IMR-90 (cell line): Measurements from ENCODE around the gene TRAF7. TPM values are rescaled to one million over a fixed set of nuclear protein-coding genes. Genes with fewer than 3 reads are reported as not detected.

Experiments used
- ATAC-seq: fragments of 200-7000 bp; cut with Tn5 transposase; 2 replicates; pipeline ENCODE4 v1.9.1; 2020; ENCODE audit warnings: low read depth, mild to moderate bottlenecking, moderate library complexity
- BruUV-seq: library from RNA; stranded (reverse); fragments of 400-500 nt; replicated peaks from 2 replicates; lab custom pipeline; 2021; lab: Mats Ljungman, UMichigan
- CTCF ChIA-PET: fragments of 300-600 bp; formaldehyde crosslinking; extraction: SDS; loops from one replicate; lab custom pipeline; 2021; ENCODE audit warnings: antibody characterized with exemption; lab: Yijun Ruan, JAX
- POLR2A ChIA-PET: fragments of 300-600 bp; sonication (Branson Sonifier 250); formaldehyde crosslinking; loops from one replicate; lab custom pipeline; 2022; ENCODE audit warnings: antibody characterized with exemption; ENCODE audit not compliant: unreplicated experiment; lab: Charles Lee
- DNase-seq: peaks from one replicate; pipeline ENCODE4 v3.0.0; 2013
- H2AFZ ChIP-seq: replicated peaks from 2 replicates; pipeline ENCODE3; 2013; ENCODE audit warnings: low read length, mild to moderate bottlenecking; ENCODE audit not compliant: poor library complexity
- H2AK5ac ChIP-seq: 2 replicates; pipeline ENCODE4 v1.6.1; 2013; ENCODE audit warnings: low read depth, low read length, inconsistent platforms
- H2AK9ac ChIP-seq: replicated peaks from 2 replicates; pipeline ENCODE3; 2013; ENCODE audit warnings: mild to moderate bottlenecking, low read depth, low read length, moderate library complexity; ENCODE audit not compliant: poor library complexity
- H2BK120ac ChIP-seq: 2 replicates; pipeline ENCODE4 v1.6.1; 2013; ENCODE audit warnings: low read depth, low read length, inconsistent platforms
- H2BK15ac ChIP-seq: 3 replicates; pipeline ENCODE4 v1.6.1; 2013; ENCODE audit warnings: low read depth, low read length, inconsistent platforms
- H2BK20ac ChIP-seq: 2 replicates; pipeline ENCODE4 v1.6.1; 2013; ENCODE audit warnings: low read depth, mild to moderate bottlenecking, inconsistent platforms, low read length, moderate library complexity
- H2BK5ac ChIP-seq: 2 replicates; pipeline ENCODE4 v1.6.1; 2013; ENCODE audit warnings: mild to moderate bottlenecking, low read depth, low read length, inconsistent platforms; ENCODE audit not compliant: poor library complexity, severe bottlenecking
- H3K14ac ChIP-seq: replicated peaks from 2 replicates; pipeline ENCODE4 v1.6.1; 2013; ENCODE audit warnings: low read depth, low read length, inconsistent platforms
- H3K18ac ChIP-seq: 2 replicates; pipeline ENCODE4 v1.6.1; 2013; ENCODE audit warnings: low read depth, low read length, control low read depth
- H3K23ac ChIP-seq: 2 replicates; pipeline ENCODE4 v1.6.1; 2013; ENCODE audit warnings: low read depth, low read length, inconsistent platforms
- H3K27ac ChIP-seq: 2 replicates; pipeline ENCODE4 v1.5.1; 2013; ENCODE audit warnings: mild to moderate bottlenecking, control low read depth, low read length; ENCODE audit not compliant: insufficient read depth
- H3K27me3 ChIP-seq: 2 replicates; pipeline ENCODE4 v1.6.1; 2013; ENCODE audit warnings: low read length; ENCODE audit not compliant: control insufficient read depth, insufficient read depth
- H3K36me3 ChIP-seq: 2 replicates; pipeline ENCODE4 v1.6.1; 2013; ENCODE audit warnings: low read length, mixed read lengths; ENCODE audit not compliant: control insufficient read depth, insufficient read depth
- H3K4ac ChIP-seq: 2 replicates; pipeline ENCODE4 v1.6.1; 2013; ENCODE audit warnings: low read depth, low read length, inconsistent platforms
- H3K4me1 ChIP-seq: 2 replicates; pipeline ENCODE4 v1.6.1; 2013; ENCODE audit warnings: low read length, mixed read lengths; ENCODE audit not compliant: control insufficient read depth, insufficient read depth
- H3K4me2 ChIP-seq: 2 replicates; pipeline ENCODE4 v1.6.1; 2013; ENCODE audit warnings: low read depth, mild to moderate bottlenecking, control low read depth, low read length, moderate library complexity
- H3K4me3 ChIP-seq: 2 replicates; pipeline ENCODE4 v1.5.1; 2013; ENCODE audit warnings: low read depth, mild to moderate bottlenecking, control low read depth, low read length, moderate library complexity; ENCODE audit not compliant: insufficient read depth
- H3K56ac ChIP-seq: 2 replicates; pipeline ENCODE4 v1.6.1; 2013; ENCODE audit warnings: low read length, inconsistent platforms; ENCODE audit not compliant: insufficient read depth; ENCODE audit errors: extremely low read depth
- H3K79me1 ChIP-seq, 2 experiments: 2 replicates each; pipeline ENCODE4 v1.6.1; 2013; ENCODE audit warnings: low read length in 2 of 2, inconsistent platforms in 1 of 2, low read depth in 1 of 2
- H3K9ac ChIP-seq: 2 replicates; pipeline ENCODE4 v1.6.1; 2013; ENCODE audit warnings: low read depth, low read length, control low read depth
- H3K9me1 ChIP-seq: 2 replicates; pipeline ENCODE4 v1.6.1; 2013; ENCODE audit warnings: low read length, inconsistent platforms; ENCODE audit not compliant: insufficient read depth
- H3K9me3 ChIP-seq: 2 replicates; pipeline ENCODE4 v1.6.1; 2013; ENCODE audit warnings: low read length; ENCODE audit not compliant: control insufficient read depth, insufficient read depth
- H4K20me1 ChIP-seq: 2 replicates; pipeline ENCODE4 v1.6.1; 2013; ENCODE audit warnings: low read length, inconsistent platforms; ENCODE audit not compliant: insufficient read depth
- H4K5ac ChIP-seq: 2 replicates; pipeline ENCODE4 v1.6.1; 2013; ENCODE audit warnings: mild to moderate bottlenecking, low read depth, low read length, control low read depth
- H4K8ac ChIP-seq, 2 experiments: 2 replicates each; pipeline ENCODE4 v1.6.1; 2013; ENCODE audit warnings: low read depth in 2 of 2, low read length in 2 of 2, control low read depth in 1 of 2, inconsistent platforms in 1 of 2
- H4K91ac ChIP-seq: 2 replicates; pipeline ENCODE4 v1.6.1; 2013; ENCODE audit warnings: low read depth, low read length, inconsistent platforms; ENCODE audit not compliant: insufficient read depth
- BHLHE40 ChIP-seq: fragments of 150-350 bp; IDR thresholded peaks from 2 replicates; pipeline ENCODE4 v1.6.1; 2016; ENCODE audit warnings: mild to moderate bottlenecking, low read depth, low read length
- CEBPB ChIP-seq: IDR thresholded peaks from 2 replicates; pipeline ENCODE4 v1.6.1; 2012; ENCODE audit warnings: low read depth, low read length, improper control_type of control experiment
- FOS ChIP-seq: fragments of 150-350 bp; IDR thresholded peaks from 2 replicates; pipeline ENCODE4 v1.6.1; 2016; ENCODE audit warnings: low read depth, low read length
- MAZ ChIP-seq: IDR thresholded peaks from 2 replicates; pipeline ENCODE4 v1.6.1; 2012; ENCODE audit warnings: low read depth, mild to moderate bottlenecking, low read length, improper control_type of control experiment, moderate library complexity, borderline replicate concordance
- MXI1 ChIP-seq: IDR thresholded peaks from 2 replicates; pipeline ENCODE4 v1.6.1; 2012; ENCODE audit warnings: low read depth, mild to moderate bottlenecking, low read length, moderate library complexity, borderline replicate concordance
- NFE2L2 ChIP-seq: fragments of 150-350 bp; IDR thresholded peaks from 2 replicates; pipeline ENCODE4 v1.6.1; 2016; ENCODE audit warnings: low read depth, mild to moderate bottlenecking, low read length
- WGBS, 2 experiments: methylation state at CpG; one replicate each; pipeline versions ENCODE4 v1.1.5 to v1.1.7; 2013; ENCODE audit warnings: missing lambda C conversion rate in 2 of 2; ENCODE audit not compliant: insufficient read length in 1 of 2; ENCODE audit errors: extremely low coverage in 2 of 2; 5-methylcytosine and 5-hydroxymethylcytosine counted together
- dilution Hi-C: fragments of 300-500 bp; cut with HindIII; formaldehyde crosslinking; loops from one replicate; pipeline ENCODE4 v1.14.3; 2018; ENCODE audit warnings: low sequenced_read_pairs; ENCODE audit not compliant: unreplicated experiment
- in situ Hi-C: fragments of 300-500 bp; cut with MboI; formaldehyde crosslinking; loops from 3 replicates; pipeline ENCODE4 v1.14.3; 2019; ENCODE audit warnings: low sequenced_read_pairs, inconsistent platforms, mixed read lengths
- intact Hi-C: fragments of 100-400 bp; cut with micrococcal nuclease; formaldehyde crosslinking; loops from 2 replicates; pipeline ENCODE4 v1.10.0; 2022
- polyA plus RNA-seq, 3 experiments: library from polyadenylated mRNA; depleted of rRNA; stranded (reverse); fragments of >200 nt; gene quantifications; 2 replicates each; pipeline ENCODE4 v1.2.3, GENCODE V29; 2012; ENCODE audit warnings: low replicate concordance in 1 of 3
- total RNA-seq: library from RNA; depleted of rRNA; stranded (reverse); fragments of >200 nt; gene quantifications from 2 replicates; pipeline ENCODE4 v1.2.3, GENCODE V29; 2012
- TF ChIP-seq, protein P1 (sequence below): fragments of 150-350 bp; IDR thresholded peaks from 2 replicates; pipeline ENCODE4 v1.6.1; 2017; ENCODE audit warnings: mild to moderate bottlenecking, antibody characterized with exemption, low read length, low read depth
- TF ChIP-seq, protein P2 (sequence below): conservative IDR thresholded peaks from 2 replicates; pipeline ENCODE4 v1.5.1; 2012; ENCODE audit warnings: mild to moderate bottlenecking, low read depth, low read length, improper control_type of control experiment

Gene TRAF7
- total and polyA plus RNA-seq, 2 of the 4 experiments (the other 2 are of a cell fraction) = 29.6 to 52.6 TPM

GRCh38 chr16:2184346-2184745, 28.8 kb downstream of the TRAF7 start:
- intact Hi-C loops = no loop called here
- H3K23ac ChIP-seq = no peak overlapping the region

More at GRCh38 chr16:2184346-2184745, 28.8 kb downstream of the TRAF7 start:
- no peaks in the 10 kb centered on the region for H3K36me3 ChIP-seq
- DNase-seq (no peak), ATAC-seq (no peak)
- H2BK5ac ChIP-seq = no peak overlapping the region
- H4K5ac ChIP-seq = no peak overlapping the region
- no peaks in the 10 kb centered on the region for H3K4me1 ChIP-seq
- H3K18ac ChIP-seq = no peak overlapping the region
- CTCF ChIA-PET = no interaction called here
- H3K14ac ChIP-seq = no peak overlapping the region
- H3K9ac ChIP-seq = no peak overlapping the region
- no peak overlapping the region for H4K91ac ChIP-seq
- no TSS peak for BruUV-seq
- peaks cover 3% of the 10 kb centered on the region; the same call in 1 of the 2 replicates for H3K9me1 ChIP-seq
- H2BK120ac ChIP-seq = no peak overlapping the region
- H4K8ac ChIP-seq = no peak overlapping the region
- H3K56ac ChIP-seq = no peak overlapping the region
- no peak overlapping the region for H2BK15ac ChIP-seq
- dilution Hi-C loops = no loop called here
- H2AFZ ChIP-seq = no peak overlapping the region
- H2AK9ac ChIP-seq = no peak overlapping the region
- H2AK5ac ChIP-seq = 0 out of 2 replicates have a peak overlapping the region, but pooled peaks have one; percentile 39
- no peak overlapping the region for H3K4me2 ChIP-seq
- H3K4me3 ChIP-seq = no peak overlapping the region
- no peak overlapping the region for H3K4ac ChIP-seq
- peaks cover 7% of the 10 kb centered on the region; the same call in 1 of the 2 replicates for H4K20me1 ChIP-seq
- TF ChIP-seq, protein P1, sequence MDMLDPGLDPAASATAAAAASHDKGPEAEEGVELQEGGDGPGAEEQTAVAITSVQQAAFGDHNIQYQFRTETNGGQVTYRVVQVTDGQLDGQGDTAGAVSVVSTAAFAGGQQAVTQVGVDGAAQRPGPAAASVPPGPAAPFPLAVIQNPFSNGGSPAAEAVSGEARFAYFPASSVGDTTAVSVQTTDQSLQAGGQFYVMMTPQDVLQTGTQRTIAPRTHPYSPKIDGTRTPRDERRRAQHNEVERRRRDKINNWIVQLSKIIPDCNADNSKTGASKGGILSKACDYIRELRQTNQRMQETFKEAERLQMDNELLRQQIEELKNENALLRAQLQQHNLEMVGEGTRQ = no peak
- TF ChIP-seq FOS = no peak
- TF ChIP-seq NFE2L2 = no peak
- no peak for TF ChIP-seq MAZ
- no peak for TF ChIP-seq BHLHE40
- no peak for TF ChIP-seq MXI1
- TF ChIP-seq, protein P2, sequence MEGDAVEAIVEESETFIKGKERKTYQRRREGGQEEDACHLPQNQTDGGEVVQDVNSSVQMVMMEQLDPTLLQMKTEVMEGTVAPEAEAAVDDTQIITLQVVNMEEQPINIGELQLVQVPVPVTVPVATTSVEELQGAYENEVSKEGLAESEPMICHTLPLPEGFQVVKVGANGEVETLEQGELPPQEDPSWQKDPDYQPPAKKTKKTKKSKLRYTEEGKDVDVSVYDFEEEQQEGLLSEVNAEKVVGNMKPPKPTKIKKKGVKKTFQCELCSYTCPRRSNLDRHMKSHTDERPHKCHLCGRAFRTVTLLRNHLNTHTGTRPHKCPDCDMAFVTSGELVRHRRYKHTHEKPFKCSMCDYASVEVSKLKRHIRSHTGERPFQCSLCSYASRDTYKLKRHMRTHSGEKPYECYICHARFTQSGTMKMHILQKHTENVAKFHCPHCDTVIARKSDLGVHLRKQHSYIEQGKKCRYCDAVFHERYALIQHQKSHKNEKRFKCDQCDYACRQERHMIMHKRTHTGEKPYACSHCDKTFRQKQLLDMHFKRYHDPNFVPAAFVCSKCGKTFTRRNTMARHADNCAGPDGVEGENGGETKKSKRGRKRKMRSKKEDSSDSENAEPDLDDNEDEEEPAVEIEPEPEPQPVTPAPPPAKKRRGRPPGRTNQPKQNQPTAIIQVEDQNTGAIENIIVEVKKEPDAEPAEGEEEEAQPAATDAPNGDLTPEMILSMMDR = no peak
- TF ChIP-seq CEBPB = no peak
- no peaks in the 10 kb centered on the region; the same call in 1 of the 2 replicates for H3K27me3 ChIP-seq
- no peaks in the 10 kb centered on the region for H3K9me3 ChIP-seq
- in situ Hi-C loops = no loop called here
- no peak overlapping the region for H3K27ac ChIP-seq
- 100% methylated on average over 6 of the region's 19 CpGs; no CpG with 5 or more reads in 1 of the 2 experiments for WGBS, 2 experiments
- H3K79me1 ChIP-seq = no peaks in the 10 kb centered on the region
- POLR2A ChIA-PET = no interaction called here
- no peak overlapping the region for H2BK20ac ChIP-seq
